ENCODE measurements around the gene SMPDL3B. TPM values are rescaled to one million over a fixed set of nuclear protein-coding genes. Genes with fewer than 3 reads are reported as not detected.

SMPDL3B gene
- polyA plus RNA-seq, 1 donor (not counting 4 experiments of a cell fraction or from before 2014, with no cell fraction given): 0.51 TPM

DNA sequence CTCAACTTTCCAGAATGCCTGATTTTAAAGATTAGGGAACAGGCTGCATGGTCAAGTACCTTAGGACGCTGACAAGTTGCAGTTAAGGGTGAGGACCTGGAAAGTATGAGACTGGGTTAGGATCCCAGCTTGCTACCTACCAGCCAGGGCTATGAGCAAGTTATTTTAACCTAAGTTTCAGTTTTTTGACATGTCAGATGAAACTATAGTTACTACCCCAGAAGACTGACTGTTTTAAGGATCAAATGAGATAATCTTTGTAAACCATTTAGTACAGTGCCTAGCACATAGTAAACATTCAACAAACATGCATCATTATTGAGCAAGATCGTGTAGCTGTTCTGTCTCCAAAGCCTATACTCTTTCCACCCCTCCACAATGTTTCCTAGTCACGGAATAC is 48.1 kb upstream of the SMPDL3B start:
- H3K36me3 ChIP-seq (ENCODE audit: control insufficient read depth in 2 of 2, extremely low read depth in 1 of 2, insufficient read depth in 2 of 2, low read length in 2 of 2): peaks cover 3 to 7% of the 10 kb centered on the region in 2 experiments
- dilution Hi-C loops (cut with MboI; ENCODE audit: extremely low pct_ligation_motif_present, low sequenced_read_pairs): no loop called here
- TF ChIP-seq, protein P1, sequence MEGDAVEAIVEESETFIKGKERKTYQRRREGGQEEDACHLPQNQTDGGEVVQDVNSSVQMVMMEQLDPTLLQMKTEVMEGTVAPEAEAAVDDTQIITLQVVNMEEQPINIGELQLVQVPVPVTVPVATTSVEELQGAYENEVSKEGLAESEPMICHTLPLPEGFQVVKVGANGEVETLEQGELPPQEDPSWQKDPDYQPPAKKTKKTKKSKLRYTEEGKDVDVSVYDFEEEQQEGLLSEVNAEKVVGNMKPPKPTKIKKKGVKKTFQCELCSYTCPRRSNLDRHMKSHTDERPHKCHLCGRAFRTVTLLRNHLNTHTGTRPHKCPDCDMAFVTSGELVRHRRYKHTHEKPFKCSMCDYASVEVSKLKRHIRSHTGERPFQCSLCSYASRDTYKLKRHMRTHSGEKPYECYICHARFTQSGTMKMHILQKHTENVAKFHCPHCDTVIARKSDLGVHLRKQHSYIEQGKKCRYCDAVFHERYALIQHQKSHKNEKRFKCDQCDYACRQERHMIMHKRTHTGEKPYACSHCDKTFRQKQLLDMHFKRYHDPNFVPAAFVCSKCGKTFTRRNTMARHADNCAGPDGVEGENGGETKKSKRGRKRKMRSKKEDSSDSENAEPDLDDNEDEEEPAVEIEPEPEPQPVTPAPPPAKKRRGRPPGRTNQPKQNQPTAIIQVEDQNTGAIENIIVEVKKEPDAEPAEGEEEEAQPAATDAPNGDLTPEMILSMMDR (optimal IDR thresholded peaks at IDR 0.05 in 1 of 3, IDR thresholded peaks at IDR 0.05 in 1 of 3, conservative IDR thresholded peaks at IDR 0.05 in 1 of 3; ENCODE audit: extremely low read depth in 1 of 3, insufficient read depth in 2 of 3, low read length in 3 of 3): no peak
- TF ChIP-seq EZH2 (IDR thresholded peaks at IDR 0.05; ENCODE audit: low read length): no peak
- H2AFZ ChIP-seq (ENCODE audit: control insufficient read depth, low read length): no peak overlapping the region
- no peak overlapping the region for H3K9ac ChIP-seq (ENCODE audit: control insufficient read depth, extremely low read depth, insufficient read depth, low read length)
- no peak overlapping the region for H3K4me3 ChIP-seq (ENCODE audit: control insufficient read depth in 2 of 3, extremely low read depth in 1 of 3, insufficient read depth in 2 of 3, low read depth in 1 of 3, low read length in 3 of 3)
- DNase-seq (ENCODE audit: low read depth, low spot score) (no peak), FAIRE-seq (no peak)
- H3K9me3 ChIP-seq (ENCODE audit: control insufficient read depth, low read depth, low read length): no peaks in the 10 kb centered on the region
- H3K4me1 ChIP-seq (ENCODE audit: control insufficient read depth, extremely low read depth, insufficient read depth, low read length): no peaks in the 10 kb centered on the region
- no peaks in the 10 kb centered on the region for H3K27me3 ChIP-seq (ENCODE audit: control insufficient read depth, extremely low read depth, insufficient read depth, low read length)
- H4K20me1 ChIP-seq (ENCODE audit: control insufficient read depth, extremely low read depth, insufficient read depth, low read length): no peaks in the 10 kb centered on the region
- no peak overlapping the region for H3K27ac ChIP-seq (ENCODE audit: control insufficient read depth, insufficient read depth, low read length)
- H3K79me2 ChIP-seq (ENCODE audit: control insufficient read depth, insufficient read depth, low read length): no peaks in the 10 kb centered on the region
- no peak overlapping the region for H3K4me2 ChIP-seq (ENCODE audit: control insufficient read depth, extremely low read depth, insufficient read depth, low read depth, low read length)
- H3K9me1 ChIP-seq (ENCODE audit: control insufficient read depth, extremely low read depth, insufficient read depth, low read length): no peaks in the 10 kb centered on the region

DNA sequence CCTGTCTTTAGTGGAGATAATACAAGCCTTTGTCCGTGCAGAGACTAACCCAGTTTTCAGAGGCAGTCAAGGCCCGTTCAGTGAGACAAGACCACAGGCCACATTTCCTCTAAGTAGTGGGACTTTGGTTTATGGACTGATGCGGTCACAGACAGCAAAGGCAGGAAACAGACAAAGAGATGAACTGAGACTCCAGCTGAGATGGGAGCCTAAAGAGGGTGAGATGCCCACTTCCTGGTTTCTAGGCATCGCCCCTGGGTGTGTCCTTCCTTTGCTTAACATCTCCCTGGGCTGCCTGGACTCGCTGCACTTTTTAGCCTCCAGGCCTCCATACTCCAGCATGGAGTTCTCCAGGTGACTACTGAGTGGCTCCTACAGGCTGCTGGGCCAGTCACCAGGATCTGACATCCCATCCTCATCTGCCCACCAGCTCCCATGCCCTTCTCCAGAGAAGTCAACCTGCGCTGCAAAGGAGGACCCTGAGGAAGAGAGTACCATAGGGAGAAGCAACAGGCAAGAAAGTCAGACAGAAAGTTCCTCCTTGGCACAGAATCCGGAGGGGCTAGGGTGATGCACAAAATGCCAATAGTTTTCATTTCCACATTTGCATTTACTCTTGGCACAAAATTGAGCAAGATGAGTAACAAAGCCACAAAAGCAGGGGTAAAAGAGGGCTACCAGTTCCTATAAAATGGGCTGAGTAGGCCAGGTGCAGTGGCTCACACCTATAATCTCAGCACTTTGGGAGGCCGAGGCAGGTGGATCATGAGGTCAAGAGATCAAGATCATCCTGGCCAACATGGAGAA is 47.4 kb upstream of the SMPDL3B start:
- TF ChIP-seq, protein P1 (optimal IDR thresholded peaks at IDR 0.05 in 1 of 3, IDR thresholded peaks at IDR 0.05 in 1 of 3, conservative IDR thresholded peaks at IDR 0.05 in 1 of 3; ENCODE audit: extremely low read depth in 1 of 3, insufficient read depth in 2 of 3, low read length in 3 of 3): no peak
- TF ChIP-seq EZH2 (IDR thresholded peaks at IDR 0.05; ENCODE audit: low read length): no peak
- Histone ChIP-seq H3K27ac (ENCODE audit: control insufficient read depth, insufficient read depth, low read length) (no peak overlapping the region), H3K4me3 (ENCODE audit: control insufficient read depth in 2 of 3, extremely low read depth in 1 of 3, insufficient read depth in 2 of 3, low read depth in 1 of 3, low read length in 3 of 3) (no peak overlapping the region), H3K9me1 (ENCODE audit: control insufficient read depth, extremely low read depth, insufficient read depth, low read length) (no peaks in the 10 kb centered on the region), H3K79me2 (ENCODE audit: control insufficient read depth, insufficient read depth, low read length) (no peaks in the 10 kb centered on the region), H3K9ac (ENCODE audit: control insufficient read depth, extremely low read depth, insufficient read depth, low read length) (no peak overlapping the region), H3K9me3 (ENCODE audit: control insufficient read depth, low read depth, low read length) (no peaks in the 10 kb centered on the region), H3K4me2 (ENCODE audit: control insufficient read depth, extremely low read depth, insufficient read depth, low read depth, low read length) (no peak overlapping the region), H3K36me3 (ENCODE audit: control insufficient read depth in 2 of 2, extremely low read depth in 1 of 2, insufficient read depth in 2 of 2, low read length in 2 of 2) (peaks cover 3 to 11% of the 10 kb centered on the region in 2 experiments), H2AFZ (ENCODE audit: control insufficient read depth, low read length) (no peak overlapping the region), H3K27me3 (ENCODE audit: control insufficient read depth, extremely low read depth, insufficient read depth, low read length) (no peaks in the 10 kb centered on the region), H3K4me1 (ENCODE audit: control insufficient read depth, extremely low read depth, insufficient read depth, low read length) (no peaks in the 10 kb centered on the region), H4K20me1 (ENCODE audit: control insufficient read depth, extremely low read depth, insufficient read depth, low read length) (no peaks in the 10 kb centered on the region)
- FAIRE-seq (no peak), DNase-seq (ENCODE audit: low read depth, low spot score) (no peak)
- dilution Hi-C loops (cut with MboI; ENCODE audit: extremely low pct_ligation_motif_present, low sequenced_read_pairs): no loop called here
